Type B pancreatic cell (in vitro differentiated cells): Measurements from ENCODE around the gene TEF. TPM values are rescaled to one million over a fixed set of nuclear protein-coding genes. Genes with fewer than 3 reads are reported as not detected.

Experiments used
- DNase-seq: peaks from one replicate; pipeline ENCODE4 v3.0.0; 2021; ENCODE audit warnings: mixed read lengths; ENCODE audit not compliant: unreplicated experiment; ENCODE audit errors: extremely low spot score
- H3K27ac Mint-ChIP-seq: 2 replicates; pipeline ENCODE4 v1.8.0; 2021; ENCODE audit warnings: mild to moderate bottlenecking, mixed read lengths
- H3K27me3 Mint-ChIP-seq: 2 replicates; pipeline ENCODE4 v1.8.0; 2021; ENCODE audit warnings: mixed read lengths
- H3K36me3 Mint-ChIP-seq: 2 replicates; pipeline ENCODE4 v1.8.0; 2021; ENCODE audit warnings: mixed read lengths
- H3K4me1 Mint-ChIP-seq: one replicate; pipeline ENCODE4 v1.8.0; 2021; ENCODE audit warnings: mixed read lengths; ENCODE audit not compliant: unreplicated experiment
- H3K4me3 Mint-ChIP-seq: 2 replicates; pipeline ENCODE4 v1.8.0; 2021; ENCODE audit warnings: mild to moderate bottlenecking, mixed read lengths
- H3K9me3 Mint-ChIP-seq: 2 replicates; pipeline ENCODE4 v1.8.0; 2021; ENCODE audit warnings: mixed read lengths
- total RNA-seq: library from RNA; stranded (reverse); gene quantifications from 2 replicates; pipeline ENCODE4 v1.2.1, GENCODE V29; 2021; ENCODE audit warnings: low replicate concordance
- TF ChIP-seq, protein P1 (sequence below): fragments of 200-600 bp; sonication (generic); conservative IDR thresholded peaks from 2 replicates; pipeline ENCODE4 v1.5.0; 2021; ENCODE audit warnings: antibody characterized with exemption, mild to moderate bottlenecking

TEF gene
- total RNA-seq, 1 donor from 2014 or later, result 10.5 TPM

GRCh38 chr22:41411021-41411851 is 29.5 kb downstream of the TEF start:
- Mint-ChIP-seq H3K4me1 (peaks cover 14% of the 10 kb centered on the region), H3K9me3 (no peaks in the 10 kb centered on the region), H3K27me3 (no peaks in the 10 kb centered on the region), H3K36me3 (no peaks in the 10 kb centered on the region), H3K27ac (peak overlapping the region; percentile 23), H3K4me3 (peak overlapping the region; percentile 65)
- TF ChIP-seq, protein P1, sequence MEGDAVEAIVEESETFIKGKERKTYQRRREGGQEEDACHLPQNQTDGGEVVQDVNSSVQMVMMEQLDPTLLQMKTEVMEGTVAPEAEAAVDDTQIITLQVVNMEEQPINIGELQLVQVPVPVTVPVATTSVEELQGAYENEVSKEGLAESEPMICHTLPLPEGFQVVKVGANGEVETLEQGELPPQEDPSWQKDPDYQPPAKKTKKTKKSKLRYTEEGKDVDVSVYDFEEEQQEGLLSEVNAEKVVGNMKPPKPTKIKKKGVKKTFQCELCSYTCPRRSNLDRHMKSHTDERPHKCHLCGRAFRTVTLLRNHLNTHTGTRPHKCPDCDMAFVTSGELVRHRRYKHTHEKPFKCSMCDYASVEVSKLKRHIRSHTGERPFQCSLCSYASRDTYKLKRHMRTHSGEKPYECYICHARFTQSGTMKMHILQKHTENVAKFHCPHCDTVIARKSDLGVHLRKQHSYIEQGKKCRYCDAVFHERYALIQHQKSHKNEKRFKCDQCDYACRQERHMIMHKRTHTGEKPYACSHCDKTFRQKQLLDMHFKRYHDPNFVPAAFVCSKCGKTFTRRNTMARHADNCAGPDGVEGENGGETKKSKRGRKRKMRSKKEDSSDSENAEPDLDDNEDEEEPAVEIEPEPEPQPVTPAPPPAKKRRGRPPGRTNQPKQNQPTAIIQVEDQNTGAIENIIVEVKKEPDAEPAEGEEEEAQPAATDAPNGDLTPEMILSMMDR, result no peak
- DNase-seq, result no peak

DNA sequence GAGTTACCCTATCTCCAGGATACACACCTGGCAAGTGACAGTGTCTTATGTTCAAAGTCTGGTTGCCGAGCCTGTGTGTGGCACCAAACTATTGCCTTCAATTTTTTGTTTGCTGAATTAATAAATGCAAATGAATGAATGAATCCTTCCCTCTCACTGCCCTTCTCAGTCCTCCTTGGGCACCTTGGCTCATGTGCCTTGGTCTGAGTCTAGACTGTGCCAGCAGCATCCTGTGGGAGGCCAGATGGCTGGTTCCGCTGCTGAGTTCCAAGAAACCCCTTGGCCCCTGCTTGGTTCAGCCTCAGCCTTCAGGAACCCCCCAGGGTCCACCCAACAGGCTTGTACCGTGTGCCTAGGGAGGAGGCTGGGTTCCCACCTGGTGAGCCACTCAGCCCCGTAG is 33.8 kb downstream of the TEF start:
- Mint-ChIP-seq H3K36me3 (no peaks in the 10 kb centered on the region), H3K27me3 (no peaks in the 10 kb centered on the region), H3K4me3 (peak overlapping the region; percentile 60), H3K4me1 (peaks cover 14% of the 10 kb centered on the region), H3K27ac (peak overlapping the region; percentile 97), H3K9me3 (no peaks in the 10 kb centered on the region)
- TF ChIP-seq, protein P1, result no peak
- DNase-seq, result no peak

DNA sequence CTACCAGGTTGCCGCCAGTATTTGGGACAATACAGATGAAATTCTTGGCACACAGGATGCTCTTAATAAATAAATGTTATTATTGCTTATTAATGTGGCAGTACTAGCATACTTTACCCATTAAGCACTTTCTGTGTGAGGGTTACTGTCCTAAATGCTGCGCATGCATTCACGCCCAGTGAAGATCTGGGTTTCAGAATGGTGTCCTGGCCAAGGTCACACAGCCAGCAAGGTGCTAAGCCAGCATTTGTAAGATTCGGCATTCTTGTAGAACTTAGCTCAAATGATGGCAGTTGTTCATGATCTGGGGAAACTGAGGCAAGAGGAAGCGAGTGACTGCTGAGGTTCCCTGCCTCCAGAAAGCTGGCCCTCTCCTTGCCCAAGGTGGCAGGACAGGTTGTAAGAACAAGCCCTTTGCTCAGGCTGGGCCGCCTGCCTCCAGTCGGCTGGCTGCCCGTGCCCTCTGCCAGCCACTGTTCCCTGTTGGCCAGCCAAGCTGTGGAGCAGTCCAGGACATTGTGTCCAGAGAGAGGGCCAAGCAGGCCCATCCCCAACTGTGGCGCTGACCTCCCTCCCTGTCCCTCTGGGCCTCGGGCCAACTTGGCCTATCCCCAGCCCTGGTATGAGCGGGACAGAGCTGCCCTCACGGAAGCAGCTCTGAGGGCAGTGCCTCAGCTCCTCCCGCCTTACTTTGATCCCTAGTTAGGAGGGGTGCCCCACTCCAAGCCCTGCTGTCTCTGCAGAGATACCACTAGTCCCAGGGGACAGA is 36.1 kb downstream of the TEF start:
- no peaks in the 10 kb centered on the region for H3K36me3 Mint-ChIP-seq
- H3K27me3 Mint-ChIP-seq, result no peaks in the 10 kb centered on the region
- DNase-seq, result no peak
- H3K27ac Mint-ChIP-seq, result no peak overlapping the region
- peaks cover 8% of the 10 kb centered on the region for H3K4me1 Mint-ChIP-seq
- H3K9me3 Mint-ChIP-seq, result no peaks in the 10 kb centered on the region
- no peak overlapping the region for H3K4me3 Mint-ChIP-seq
- TF ChIP-seq, protein P1, result no peak

- TF ChIP-seq, protein P1, result no peak
- H3K27me3 Mint-ChIP-seq, result no peaks in the 10 kb centered on the region
- H3K36me3 Mint-ChIP-seq, result no peaks in the 10 kb centered on the region
- H3K4me1 Mint-ChIP-seq, result peaks cover 8% of the 10 kb centered on the region
- no peaks in the 10 kb centered on the region for H3K9me3 Mint-ChIP-seq
- no peak overlapping the region for H3K27ac Mint-ChIP-seq
- no peak for DNase-seq
- no peak overlapping the region for H3K4me3 Mint-ChIP-seq
Measured at GRCh38 chr22:41418717-41419116, 37.0 kb downstream of the TEF start.

GRCh38 chr22:41425660-41426365 is 44.1 kb downstream of the TEF start:
- TF ChIP-seq, protein P1, result no peak
- H3K4me1 Mint-ChIP-seq, result no peaks in the 10 kb centered on the region
- H3K36me3 Mint-ChIP-seq, result peaks cover 10% of the 10 kb centered on the region
- peak overlapping the region; percentile 41 for H3K27ac Mint-ChIP-seq
- H3K4me3 Mint-ChIP-seq, result no peak overlapping the region
- no peaks in the 10 kb centered on the region for H3K9me3 Mint-ChIP-seq
- no peaks in the 10 kb centered on the region for H3K27me3 Mint-ChIP-seq
- no peak for DNase-seq
